Mesothelial cell of epicardium (in vitro differentiated cells): ENCODE results near the gene PIKFYVE. TPM values are rescaled to one million over a fixed set of nuclear protein-coding genes. Genes with fewer than 3 reads are reported as not detected.

Source experiments
- DNase-seq, 2 experiments: peaks; one replicate each; pipeline ENCODE4 v3.0.0; 2021; ENCODE audit warnings: low spot score in 2 of 2; ENCODE audit not compliant: unreplicated experiment in 2 of 2
- H3K27ac Mint-ChIP-seq: 2 replicates; pipeline ENCODE4 v1.8.0; 2021; ENCODE audit warnings: mixed read lengths
- H3K27me3 Mint-ChIP-seq: 2 replicates; pipeline ENCODE4 v1.8.0; 2021; ENCODE audit warnings: low read depth, mixed read lengths
- H3K36me3 Mint-ChIP-seq: 2 replicates; pipeline ENCODE4 v1.8.0; 2021; ENCODE audit warnings: mixed read lengths
- H3K4me1 Mint-ChIP-seq: 2 replicates; pipeline ENCODE4 v1.8.0; 2021; ENCODE audit warnings: mixed read lengths
- H3K4me3 Mint-ChIP-seq: 2 replicates; pipeline ENCODE4 v1.8.0; 2021; ENCODE audit warnings: mild to moderate bottlenecking, moderate library complexity, mixed read lengths
- H3K9me3 Mint-ChIP-seq: 2 replicates; pipeline ENCODE4 v1.8.0; 2021; ENCODE audit warnings: mixed read lengths
- CTCF ChIP-seq: fragments of 200-600 bp; sonication (generic); IDR thresholded peaks from one replicate; pipeline ENCODE4 v1.5.0; 2021; ENCODE audit warnings: antibody characterized with exemption; ENCODE audit not compliant: unreplicated experiment
- total RNA-seq: library from RNA; stranded (reverse); gene quantifications from 3 replicates; pipeline ENCODE4 v1.2.1, GENCODE V29; 2021

PIKFYVE gene
- total RNA-seq, 1 donor from 2014 or later, result 46.7 TPM

GRCh38 chr2:208359632-208359986 is 93.6 kb downstream of the PIKFYVE start:
- H3K4me1 Mint-ChIP-seq, result no peaks in the 10 kb centered on the region
- no peak overlapping the region for H3K27ac Mint-ChIP-seq
- H3K4me3 Mint-ChIP-seq, result no peak overlapping the region
- H3K27me3 Mint-ChIP-seq, result no peaks in the 10 kb centered on the region
- H3K36me3 Mint-ChIP-seq, result peaks cover 15% of the 10 kb centered on the region
- DNase-seq, result no peak
- peaks cover 10% of the 10 kb centered on the region for H3K9me3 Mint-ChIP-seq
- no peak for TF ChIP-seq CTCF

- H3K4me3 Mint-ChIP-seq, result no peak overlapping the region
- H3K36me3 Mint-ChIP-seq, result peaks cover 14% of the 10 kb centered on the region
- H3K4me1 Mint-ChIP-seq, result no peaks in the 10 kb centered on the region
- no peak for TF ChIP-seq CTCF
- H3K27me3 Mint-ChIP-seq, result no peaks in the 10 kb centered on the region
- no peak for DNase-seq
- no peak overlapping the region for H3K27ac Mint-ChIP-seq
- H3K9me3 Mint-ChIP-seq, result peaks cover 16% of the 10 kb centered on the region
These were observed 94.4 kb downstream of the PIKFYVE start for GRCh38 chr2:208360259-208361076.

- no peaks in the 10 kb centered on the region for H3K4me1 Mint-ChIP-seq
- H3K9me3 Mint-ChIP-seq, result peaks cover 18% of the 10 kb centered on the region
- peaks cover 12% of the 10 kb centered on the region for H3K36me3 Mint-ChIP-seq
- H3K27me3 Mint-ChIP-seq, result no peaks in the 10 kb centered on the region
- no peak for DNase-seq
- no peak overlapping the region for H3K4me3 Mint-ChIP-seq
- TF ChIP-seq CTCF, result no peak
- H3K27ac Mint-ChIP-seq, result no peak overlapping the region
These were observed 95.0 kb downstream of the PIKFYVE start for GRCh38 chr2:208361077-208361441.

GRCh38 chr2:208363485-208363884 is 97.4 kb downstream of the PIKFYVE start:
- DNase-seq, result no peak
- Mint-ChIP-seq H3K9me3 (peaks cover 24% of the 10 kb centered on the region), H3K36me3 (peaks cover 11% of the 10 kb centered on the region), H3K4me3 (no peak overlapping the region), H3K4me1 (no peaks in the 10 kb centered on the region), H3K27me3 (no peaks in the 10 kb centered on the region), H3K27ac (no peak overlapping the region)
- TF ChIP-seq CTCF, result no peak

- no peak for DNase-seq
- no peak for TF ChIP-seq CTCF
- peaks cover 24% of the 10 kb centered on the region for H3K9me3 Mint-ChIP-seq
These were observed 100.4 kb downstream of the PIKFYVE start for GRCh38 chr2:208366215-208367127.

More at GRCh38 chr2:208366215-208367127, 100.4 kb downstream of the PIKFYVE start:
- H3K27me3 Mint-ChIP-seq, result no peaks in the 10 kb centered on the region
- no peaks in the 10 kb centered on the region for H3K4me1 Mint-ChIP-seq
- H3K36me3 Mint-ChIP-seq, result peaks cover 4% of the 10 kb centered on the region
- H3K27ac Mint-ChIP-seq, result no peak overlapping the region
- H3K4me3 Mint-ChIP-seq, result no peak overlapping the region
